GM19099 (cell line): ENCODE measurements around the gene SP9.

Experiments used
- POLR2A ChIP-seq: IDR thresholded peaks from 3 replicates; pipeline ENCODE4 v1.6.1; 2011; ENCODE audit warnings: low read depth; ENCODE audit not compliant: insufficient read length; ENCODE audit errors: extremely low read depth

The SP9 gene

GRCh38 chr2:174356347-174356746 lies 21.6 kb downstream of the SP9 start:
- TF ChIP-seq POLR2A: no peak

GRCh38 chr2:174362949-174363348 lies 28.2 kb downstream of the SP9 start:
- no peak for TF ChIP-seq POLR2A

GRCh38 chr2:174364628-174365027 lies 29.9 kb downstream of the SP9 start:
- no peak for TF ChIP-seq POLR2A

- TF ChIP-seq POLR2A: no peak
Measured at GRCh38 chr2:174365571-174365970, 30.8 kb downstream of the SP9 start.

GRCh38 chr2:174368691-174369090 lies 33.9 kb downstream of the SP9 start:
- TF ChIP-seq POLR2A: no peak

GRCh38 chr2:174376967-174377366 lies 42.2 kb downstream of the SP9 start:
- TF ChIP-seq POLR2A: no peak

- no peak for TF ChIP-seq POLR2A
Measured at GRCh38 chr2:174383796-174384195, 49.0 kb downstream of the SP9 start.

GRCh38 chr2:174385201-174385600 lies 50.4 kb downstream of the SP9 start:
- TF ChIP-seq POLR2A: no peak
